HepG2 (cell line): ENCODE results near the gene UCP3. TPM values are rescaled to one million over a fixed set of nuclear protein-coding genes. Genes with fewer than 3 reads are reported as not detected.

Experiments
- ATF7 ChIP-seq, 2 experiments: fragments of 450-650 bp in 1 of 2; sonication (generic) in 1 of 2; formaldehyde crosslinking in 1 of 2; IDR thresholded peaks; 2 replicates each; pipeline versions ENCODE4 v1.4.0 to v1.6.1; 2016 to 2020; ENCODE audit warnings: antibody characterized with exemption in 1 of 2, mild to moderate bottlenecking in 1 of 2, missing genetic modification reagents in 1 of 2
- CCAR2 ChIP-seq: fragments of 200-400 bp; formaldehyde crosslinking; optimal IDR thresholded peaks from 2 replicates; pipeline ENCODE3; 2018; ENCODE audit warnings: low read depth, mild to moderate bottlenecking, low read length, moderate library complexity
- DBP ChIP-seq: sonication (generic); formaldehyde crosslinking; IDR thresholded peaks from 2 replicates; pipeline ENCODE4 v1.4.0; 2020; ENCODE audit warnings: missing genetic modification reagents; ENCODE audit errors: not compliant biosample characterization
- HCFC1 ChIP-seq: fragments of 150-350 bp; IDR thresholded peaks from 2 replicates; pipeline ENCODE4 v1.6.1; 2014; ENCODE audit warnings: low read depth, low read length
- HOXA9 ChIP-seq: sonication (generic); formaldehyde crosslinking; IDR thresholded peaks from 2 replicates; pipeline ENCODE4 v1.8.1; 2022; ENCODE audit warnings: missing genetic modification reagents, mild to moderate bottlenecking, moderate library complexity, borderline replicate concordance
- KLF15 ChIP-seq: sonication (generic); formaldehyde crosslinking; IDR thresholded peaks from 2 replicates; pipeline ENCODE4 v1.8.1; 2023; ENCODE audit warnings: borderline replicate concordance, mild to moderate bottlenecking, inconsistent platforms, missing genetic modification reagents, mixed read lengths
- MIER2 ChIP-seq: IDR thresholded peaks from 2 replicates; pipeline ENCODE4 v1.6.1; 2016; ENCODE audit warnings: missing biosample characterization, missing genetic modification reagents
- NAIF1 ChIP-seq: sonication (generic); formaldehyde crosslinking; IDR thresholded peaks from 2 replicates; pipeline ENCODE4 v1.5.0; 2020; ENCODE audit warnings: mild to moderate bottlenecking, missing genetic modification reagents, borderline replicate concordance
- PAXIP1 ChIP-seq: sonication (generic); formaldehyde crosslinking; conservative IDR thresholded peaks from 2 replicates; pipeline ENCODE4 v1.4.0; 2020; ENCODE audit warnings: mild to moderate bottlenecking, missing genetic modification reagents, moderate library complexity
- RELA ChIP-seq: sonication (generic); formaldehyde crosslinking; IDR thresholded peaks from 2 replicates; pipeline ENCODE4 v1.4.0; 2020; ENCODE audit warnings: missing genetic modification reagents
- RFXANK ChIP-seq: IDR thresholded peaks from 2 replicates; pipeline ENCODE4 v1.6.1; 2016
- SATB2 ChIP-seq: sonication (generic); formaldehyde crosslinking; IDR thresholded peaks from 2 replicates; pipeline ENCODE4 v1.5.0; 2020; ENCODE audit warnings: missing genetic modification reagents
- SNAPC5 ChIP-seq: sonication (generic); formaldehyde crosslinking; IDR thresholded peaks from 2 replicates; pipeline ENCODE4 v1.8.1; 2023; ENCODE audit warnings: mild to moderate bottlenecking, missing genetic modification reagents, borderline replicate concordance
- SRSF1 ChIP-seq: fragments of 200-400 bp; formaldehyde crosslinking; optimal IDR thresholded peaks from 2 replicates; pipeline ENCODE3; 2017; ENCODE audit warnings: mild to moderate bottlenecking, low read depth, low read length, moderate library complexity
- ZBTB34 ChIP-seq: sonication (generic); formaldehyde crosslinking; IDR thresholded peaks from 2 replicates; pipeline ENCODE4 v1.8.0; 2022; ENCODE audit warnings: mild to moderate bottlenecking, missing genetic modification reagents
- ZBTB39 ChIP-seq: sonication (generic); formaldehyde crosslinking; IDR thresholded peaks from 2 replicates; pipeline ENCODE4 v1.5.0; 2020; ENCODE audit warnings: missing genetic modification reagents
- ZC3H4 ChIP-seq: sonication (generic); formaldehyde crosslinking; IDR thresholded peaks from 2 replicates; pipeline ENCODE4 v1.4.0; 2020; ENCODE audit warnings: missing genetic modification reagents, borderline replicate concordance
- ZIK1 ChIP-seq: sonication (generic); formaldehyde crosslinking; IDR thresholded peaks from 2 replicates; pipeline ENCODE4 v1.5.0; 2020; ENCODE audit warnings: mild to moderate bottlenecking, low read depth, missing genetic modification reagents, borderline replicate concordance
- ZNF256 ChIP-seq: sonication (generic); formaldehyde crosslinking; conservative IDR thresholded peaks from 2 replicates; pipeline ENCODE4 v1.4.0; 2020; ENCODE audit warnings: missing genetic modification reagents
- ZNF549 ChIP-seq: sonication (generic); formaldehyde crosslinking; IDR thresholded peaks from 2 replicates; pipeline ENCODE4 v1.5.0; 2020; ENCODE audit warnings: missing genetic modification reagents
- ZNF576 ChIP-seq: sonication (generic); formaldehyde crosslinking; IDR thresholded peaks from 2 replicates; pipeline ENCODE4 v1.4.0; 2020; ENCODE audit warnings: mild to moderate bottlenecking, missing genetic modification reagents
- polyA plus RNA-seq, 8 experiments: library from polyadenylated mRNA; depleted of rRNA in 3 of 8; stranded (reverse) in 7 of 8; unstranded in 1 of 8; fragments of >200 nt; fragmentation: Illumina TruSeq in 4 of 8; extraction: Trizol in 4 of 8; gene quantifications; 2 replicates each; pipeline versions ENCODE4 v1.2.1 to v1.2.3, GENCODE V29; 2011 to 2016; ENCODE audit warnings: low read depth in 4 of 8, missing spikeins in 1 of 8, mixed read lengths in 1 of 8; ENCODE audit not compliant: insufficient read depth in 1 of 8
- total RNA-seq, 5 experiments: library from RNA; depleted of rRNA; stranded (reverse); fragments of >200 nt; fragmentation: Illumina TruSeq; extraction: Trizol; gene quantifications; 2 replicates each; pipeline ENCODE4 v1.2.3, GENCODE V29; 2016; ENCODE audit warnings: low read depth in 1 of 5

UCP3 gene
- total and polyA plus RNA-seq, 2 of the 13 experiments (the other 11 are each of a cell fraction or from before 2014, with no cell fraction given): 0.37 TPM; not detected in 1

- TF ChIP-seq ZBTB39 (CRISPR knock-in tag): no peak
- no peak for TF ChIP-seq NAIF1 (CRISPR knock-in tag)
- no peak for TF ChIP-seq DBP (CRISPR knock-in tag)
- no peak for TF ChIP-seq HOXA9 (CRISPR knock-in tag)
- no peak for TF ChIP-seq CCAR2
- TF ChIP-seq SRSF1: no peak
- no peak for TF ChIP-seq ZIK1 (CRISPR knock-in tag)
- no peak for TF ChIP-seq RFXANK
- no peak for TF ChIP-seq ATF7 (IDR thresholded peaks at IDR 0.05)
- TF ChIP-seq ATF7 (CRISPR knock-in tag; IDR thresholded peaks at IDR 0.05): no peak
- no peak for TF ChIP-seq KLF15 (CRISPR knock-in tag)
- no peak for TF ChIP-seq ZNF576
- 0 out of 2 replicates have a peak, but pooled peaks have one; percentile 11 for TF ChIP-seq MIER2 (CRISPR knock-in tag)
- no peak for TF ChIP-seq PAXIP1 (CRISPR knock-in tag)
- TF ChIP-seq ZBTB34 (CRISPR knock-in tag): no peak
- TF ChIP-seq SATB2 (CRISPR knock-in tag): no peak
- TF ChIP-seq SNAPC5: 0 out of 2 replicates have a peak, but pooled peaks have one; percentile 38
- no peak for TF ChIP-seq RELA (CRISPR knock-in tag)
- no peak for TF ChIP-seq ZNF549 (CRISPR knock-in tag)
- no peak for TF ChIP-seq ZNF256
- TF ChIP-seq HCFC1: peak; percentile 87
- no peak for TF ChIP-seq ZC3H4 (CRISPR knock-in tag)
Measured at GRCh38 chr11:73950869-73951710, 57.8 kb downstream of the UCP3 start, which contains the start of gene DNAJB13 (continued).
